HG03045 (cell line): Measurements from ENCODE around the gene FAM219B.

ENCODE experiments used
- ATAC-seq: cut with Tn5 transposase; IDR thresholded peaks from one replicate; pipeline ENCODE4 v1.9.1; 2021; ENCODE audit warnings: mild to moderate bottlenecking, moderate library complexity; ENCODE audit not compliant: unreplicated experiment

The FAM219B gene

GRCh38 chr15:74878273-74878672 lies 28.4 kb downstream of the FAM219B start:
- no peak for ATAC-seq

GRCh38 chr15:74873756-74874424 lies 32.8 kb downstream of the FAM219B start:
- no peak for ATAC-seq

- ATAC-seq = peak; percentile 82
Measured at GRCh38 chr15:74873036-74873755, 33.5 kb downstream of the FAM219B start, which contains the start of gene SCAMP2. Gene SCAMP2, minus strand, starts transcription at chr15:74873365. Its CDS starts 110 bp downstream, at chr15:74873255.

- ATAC-seq = no peak
Measured at GRCh38 chr15:74872702-74873035, 34.0 kb downstream of the FAM219B start.

GRCh38 chr15:74870436-74871215 lies 36.0 kb downstream of the FAM219B start:
- no peak for ATAC-seq

GRCh38 chr15:74869726-74870407 lies 36.8 kb downstream of the FAM219B start:
- ATAC-seq = peak; percentile 43

GRCh38 chr15:74869372-74869725 lies 37.3 kb downstream of the FAM219B start:
- no peak for ATAC-seq

- no peak for ATAC-seq
Measured at GRCh38 chr15:74868059-74868458, 38.6 kb downstream of the FAM219B start.

- ATAC-seq = no peak
Measured at GRCh38 chr15:74867466-74868038, 39.1 kb downstream of the FAM219B start.

GRCh38 chr15:74866090-74866489 lies 40.6 kb downstream of the FAM219B start:
- ATAC-seq = no peak

- no peak for ATAC-seq
Measured at GRCh38 chr15:74865316-74865715, 41.3 kb downstream of the FAM219B start.

GRCh38 chr15:74864296-74864695 lies 42.4 kb downstream of the FAM219B start:
- no peak for ATAC-seq

- ATAC-seq = no peak
Measured at GRCh38 chr15:74863239-74864056, 43.2 kb downstream of the FAM219B start.

- ATAC-seq = no peak
Measured at GRCh38 chr15:74858369-74858740, 48.3 kb downstream of the FAM219B start.

- ATAC-seq = no peak
Measured at GRCh38 chr15:74857671-74858368, 48.8 kb downstream of the FAM219B start.

GRCh38 chr15:74857082-74857655 lies 49.5 kb downstream of the FAM219B start:
- peak; percentile 75 for ATAC-seq

- ATAC-seq = no peak
Measured at GRCh38 chr15:74856537-74856936, 50.1 kb downstream of the FAM219B start.

- ATAC-seq = no peak
Measured at GRCh38 chr15:74855857-74856256, 50.8 kb downstream of the FAM219B start.

GRCh38 chr15:74854453-74855022 lies 52.1 kb downstream of the FAM219B start:
- ATAC-seq = no peak
